ENCODE results near the gene LRMDA.

The LRMDA gene

GRCh38 chr10:75401569-75402485, 29.6 kb upstream of the LRMDA start, which contains the start of gene ZNF503:
Gene ZNF503 (minus strand): TSS chr10:75401764. CDS start chr10:75401419, 345 bp downstream.
- peaks cover 46% of the 10 kb centered on the region for H3K27me3 ChIP-seq (ENCODE audit: insufficient read depth, low read length, poor library complexity)

GRCh38 chr10:75402486-75403143, 28.8 kb upstream of the LRMDA start:
- Histone ChIP-seq H2BK5ac (ENCODE audit: low read length) (no peak overlapping the region), H3K27me3 (ENCODE audit: insufficient read depth, low read length, poor library complexity) (peaks cover 47% of the 10 kb centered on the region), H3K18ac (ENCODE audit: low read length) (no peak overlapping the region), H2BK120ac (ENCODE audit: low read depth, low read length) (no peak overlapping the region), H3K9ac (ENCODE audit: low read length) (peak overlapping the region; percentile 35), H3K4me2 (ENCODE audit: low read length) (peak overlapping the region; percentile 71), H3K79me2 (ENCODE audit: control insufficient read depth, insufficient read depth, low read length) (no peaks in the 10 kb centered on the region), H4K5ac (ENCODE audit: low read length) (no peak overlapping the region), H3K4me3 (ENCODE audit: low read length) (no peak overlapping the region), H3K36me3 (ENCODE audit: control insufficient read depth, insufficient read depth, low read length) (no peaks in the 10 kb centered on the region), H3K27ac (ENCODE audit: low read depth, low read length) (peak overlapping the region; percentile 21), H2AK5ac (ENCODE audit: low read length) (no peak overlapping the region), H3K23ac (ENCODE audit: low read length) (no peak overlapping the region), H3K4ac (ENCODE audit: low read depth, low read length) (no peak overlapping the region), H4K8ac (ENCODE audit: low read depth, low read length) (no peak overlapping the region), H3K79me1 (ENCODE audit: low read length) (no peaks in the 10 kb centered on the region), H2BK15ac (replicated peaks; ENCODE audit: low read depth) (no peak overlapping the region), H3K56ac (ENCODE audit: low read length) (peak overlapping the region; percentile 73), H3K4me1 (ENCODE audit: control insufficient read depth, low read depth, low read length) (peaks cover 3% of the 10 kb centered on the region)
- DNase-seq: no peak
- WGBS (ENCODE audit: extremely low coverage, insufficient coverage, low lambda C conversion rate): no CpG with 5 or more reads among the region's 42 CpGs

More at GRCh38 chr10:75401569-75402485, 29.6 kb upstream of the LRMDA start, which contains the start of gene ZNF503:
- peak within 1 kb of the TSS; percentile 71 for H3K9ac ChIP-seq (ENCODE audit: low read length)
- H3K79me2 ChIP-seq (ENCODE audit: control insufficient read depth, insufficient read depth, low read length): no peaks in the 10 kb centered on the region
- no peak within 1 kb of the TSS for H2AK5ac ChIP-seq (ENCODE audit: low read length)
- H3K23ac ChIP-seq (ENCODE audit: low read length): no peak within 1 kb of the TSS
- H2BK15ac ChIP-seq (replicated peaks; ENCODE audit: low read depth): no peak within 1 kb of the TSS
- peak within 1 kb of the TSS; percentile 21 for H3K27ac ChIP-seq (ENCODE audit: low read depth, low read length)
- H3K4me2 ChIP-seq (ENCODE audit: low read length): peak within 1 kb of the TSS; percentile 86
- WGBS (ENCODE audit: extremely low coverage, insufficient coverage, low lambda C conversion rate): no CpG with 5 or more reads among the region's 88 CpGs
- H3K79me1 ChIP-seq (ENCODE audit: low read length): no peaks in the 10 kb centered on the region
- no peak within 1 kb of the TSS for H4K8ac ChIP-seq (ENCODE audit: low read depth, low read length)
- no peaks in the 10 kb centered on the region for H3K36me3 ChIP-seq (ENCODE audit: control insufficient read depth, insufficient read depth, low read length)
- H2BK120ac ChIP-seq (ENCODE audit: low read depth, low read length): no peak within 1 kb of the TSS
- peak; percentile 98 for DNase-seq
- no peak within 1 kb of the TSS for H3K18ac ChIP-seq (ENCODE audit: low read length)
- H3K4me3 ChIP-seq (ENCODE audit: low read length): peak within 1 kb of the TSS; percentile 45
- peak within 1 kb of the TSS; percentile 84 for H3K56ac ChIP-seq (ENCODE audit: low read length)
- H2BK5ac ChIP-seq (ENCODE audit: low read length): no peak within 1 kb of the TSS
- H4K5ac ChIP-seq (ENCODE audit: low read length): no peak within 1 kb of the TSS
- no peak within 1 kb of the TSS for H3K4ac ChIP-seq (ENCODE audit: low read depth, low read length)
- H3K4me1 ChIP-seq (ENCODE audit: control insufficient read depth, low read depth, low read length): no peaks in the 10 kb centered on the region

- no peak overlapping the region for H3K4ac ChIP-seq (ENCODE audit: low read depth, low read length)
- peak overlapping the region; percentile 73 for H3K56ac ChIP-seq (ENCODE audit: low read length)
- no peak overlapping the region for H2AK5ac ChIP-seq (ENCODE audit: low read length)
- H2BK15ac ChIP-seq (replicated peaks; ENCODE audit: low read depth): no peak overlapping the region
- peak overlapping the region; percentile 21 for H3K27ac ChIP-seq (ENCODE audit: low read depth, low read length)
- no CpG with 5 or more reads among the region's 56 CpGs for WGBS (ENCODE audit: extremely low coverage, insufficient coverage, low lambda C conversion rate)
- peaks cover 51% of the 10 kb centered on the region for H3K27me3 ChIP-seq (ENCODE audit: insufficient read depth, low read length, poor library complexity)
- no peak overlapping the region for H2BK120ac ChIP-seq (ENCODE audit: low read depth, low read length)
- no peaks in the 10 kb centered on the region for H3K36me3 ChIP-seq (ENCODE audit: control insufficient read depth, insufficient read depth, low read length)
- peak overlapping the region; percentile 51 for H3K9ac ChIP-seq (ENCODE audit: low read length)
- H3K4me2 ChIP-seq (ENCODE audit: low read length): peak overlapping the region; percentile 71
- DNase-seq: peak; percentile 60
- H3K23ac ChIP-seq (ENCODE audit: low read length): no peak overlapping the region
- H4K5ac ChIP-seq (ENCODE audit: low read length): no peak overlapping the region
- no peak overlapping the region for H3K18ac ChIP-seq (ENCODE audit: low read length)
- H2BK5ac ChIP-seq (ENCODE audit: low read length): no peak overlapping the region
- peaks cover 3% of the 10 kb centered on the region for H3K4me1 ChIP-seq (ENCODE audit: control insufficient read depth, low read depth, low read length)
- H3K79me2 ChIP-seq (ENCODE audit: control insufficient read depth, insufficient read depth, low read length): no peaks in the 10 kb centered on the region
- H3K79me1 ChIP-seq (ENCODE audit: low read length): no peaks in the 10 kb centered on the region
- no peak overlapping the region for H4K8ac ChIP-seq (ENCODE audit: low read depth, low read length)
- no peak overlapping the region for H3K4me3 ChIP-seq (ENCODE audit: low read length)
These were observed 28.1 kb upstream of the LRMDA start for GRCh38 chr10:75403144-75403938.

GRCh38 chr10:75403939-75404814, 27.2 kb upstream of the LRMDA start:
- Histone ChIP-seq H3K27ac (ENCODE audit: low read depth, low read length) (no peak overlapping the region), H3K27me3 (ENCODE audit: insufficient read depth, low read length, poor library complexity) (peaks cover 46% of the 10 kb centered on the region)
- peak; percentile 63 for DNase-seq

More at GRCh38 chr10:75403939-75404814, 27.2 kb upstream of the LRMDA start:
- no peaks in the 10 kb centered on the region for H3K36me3 ChIP-seq (ENCODE audit: control insufficient read depth, insufficient read depth, low read length)
- no peak overlapping the region for H3K4me3 ChIP-seq (ENCODE audit: low read length)
- H3K18ac ChIP-seq (ENCODE audit: low read length): no peak overlapping the region
- H3K79me1 ChIP-seq (ENCODE audit: low read length): no peaks in the 10 kb centered on the region
- H2BK15ac ChIP-seq (replicated peaks; ENCODE audit: low read depth): no peak overlapping the region
- no peak overlapping the region for H3K23ac ChIP-seq (ENCODE audit: low read length)
- no CpG with 5 or more reads among the region's 58 CpGs for WGBS (ENCODE audit: extremely low coverage, insufficient coverage, low lambda C conversion rate)
- H2BK120ac ChIP-seq (ENCODE audit: low read depth, low read length): no peak overlapping the region
- peak overlapping the region; percentile 53 for H3K9ac ChIP-seq (ENCODE audit: low read length)
- peak overlapping the region; percentile 73 for H3K56ac ChIP-seq (ENCODE audit: low read length)
- H2BK5ac ChIP-seq (ENCODE audit: low read length): no peak overlapping the region
- H3K4ac ChIP-seq (ENCODE audit: low read depth, low read length): peak overlapping the region; percentile 22
- peak overlapping the region; percentile 71 for H3K4me2 ChIP-seq (ENCODE audit: low read length)
- H3K79me2 ChIP-seq (ENCODE audit: control insufficient read depth, insufficient read depth, low read length): no peaks in the 10 kb centered on the region
- no peak overlapping the region for H2AK5ac ChIP-seq (ENCODE audit: low read length)
- no peak overlapping the region for H4K5ac ChIP-seq (ENCODE audit: low read length)
- H3K4me1 ChIP-seq (ENCODE audit: control insufficient read depth, low read depth, low read length): peaks cover 3% of the 10 kb centered on the region
- no peak overlapping the region for H4K8ac ChIP-seq (ENCODE audit: low read depth, low read length)
